GM19035 (cell line): ENCODE measurements around the gene CPNE4.

Experiments
- ATAC-seq: cut with Tn5 transposase; IDR thresholded peaks from one replicate; pipeline ENCODE4 v1.9.1; 2021; ENCODE audit not compliant: unreplicated experiment

CPNE4 gene

GRCh38 chr3:132017137-132017536 is 17.7 kb downstream of the CPNE4 start:
- ATAC-seq = no peak

GRCh38 chr3:132016061-132017041 is 18.5 kb downstream of the CPNE4 start:
- ATAC-seq = no peak

- no peak for ATAC-seq
Observed at GRCh38 chr3:132014105-132014504, 20.7 kb downstream of the CPNE4 start.

- no peak for ATAC-seq
Observed at GRCh38 chr3:132009241-132009640, 25.6 kb downstream of the CPNE4 start.

GRCh38 chr3:132008837-132009236 is 26.0 kb downstream of the CPNE4 start:
- no peak for ATAC-seq

GRCh38 chr3:132007617-132008016 is 27.2 kb downstream of the CPNE4 start:
- no peak for ATAC-seq

- no peak for ATAC-seq
Observed at GRCh38 chr3:132006605-132007204, 28.1 kb downstream of the CPNE4 start.

GRCh38 chr3:132004571-132004970 is 30.2 kb downstream of the CPNE4 start:
- ATAC-seq = no peak

- ATAC-seq = no peak
Observed at GRCh38 chr3:132003685-132004084, 31.1 kb downstream of the CPNE4 start.

- ATAC-seq = no peak
Observed at GRCh38 chr3:132001999-132002398, 32.8 kb downstream of the CPNE4 start.

- no peak for ATAC-seq
Observed at GRCh38 chr3:132001036-132001435, 33.8 kb downstream of the CPNE4 start.

GRCh38 chr3:131998027-131998426 is 36.8 kb downstream of the CPNE4 start:
- no peak for ATAC-seq

GRCh38 chr3:131995891-131996290 is 38.9 kb downstream of the CPNE4 start:
- ATAC-seq = no peak

GRCh38 chr3:131989318-131989717 is 45.5 kb downstream of the CPNE4 start:
- no peak for ATAC-seq

- ATAC-seq = no peak
Observed at GRCh38 chr3:131988209-131988608, 46.6 kb downstream of the CPNE4 start.

- no peak for ATAC-seq
Observed at GRCh38 chr3:131983689-131984088, 51.1 kb downstream of the CPNE4 start.

GRCh38 chr3:131981323-131981722 is 53.5 kb downstream of the CPNE4 start:
- no peak for ATAC-seq

- no peak for ATAC-seq
Observed at GRCh38 chr3:131976448-131976847, 58.4 kb downstream of the CPNE4 start.

- no peak for ATAC-seq
Observed at GRCh38 chr3:131975047-131975446, 59.8 kb downstream of the CPNE4 start.

- no peak for ATAC-seq
Observed at GRCh38 chr3:131973731-131974130, 61.1 kb downstream of the CPNE4 start.

- ATAC-seq = no peak
Observed at GRCh38 chr3:131972550-131972949, 62.3 kb downstream of the CPNE4 start.

GRCh38 chr3:131972091-131972490 is 62.7 kb downstream of the CPNE4 start:
- ATAC-seq = no peak
